K562 (cell line): ENCODE results near the gene COPB2. TPM values are rescaled to one million over a fixed set of nuclear protein-coding genes. Genes with fewer than 3 reads are reported as not detected.

Experiments used
- ERF ChIP-seq: fragments of 450-650 bp; formaldehyde crosslinking; IDR thresholded peaks from 2 replicates; pipeline ENCODE4 v1.4.0; 2020; ENCODE audit warnings: mild to moderate bottlenecking, mixed read lengths
- ESRRA ChIP-seq: fragments of 450-650 bp; IDR thresholded peaks from 2 replicates; pipeline ENCODE4 v1.6.1; 2014; ENCODE audit warnings: low read depth, mild to moderate bottlenecking, moderate library complexity, borderline replicate concordance
- ETV1 ChIP-seq: fragments of 450-650 bp; conservative IDR thresholded peaks from 2 replicates; pipeline ENCODE4 v1.6.1; 2016; ENCODE audit warnings: missing genetic modification characterization, control low read depth, low read depth, missing compliant biosample characterization
- FOXJ3 ChIP-seq: sonication (generic); formaldehyde crosslinking; IDR thresholded peaks from 2 replicates; pipeline ENCODE4 v1.4.0; 2020; ENCODE audit warnings: mild to moderate bottlenecking, missing genetic modification reagents
- GTF2A2 ChIP-seq: IDR thresholded peaks from 2 replicates; pipeline ENCODE4 v1.6.1; 2016; ENCODE audit warnings: mild to moderate bottlenecking, missing genetic modification characterization, missing compliant biosample characterization
- MBD2 ChIP-seq: sonication (generic); IDR thresholded peaks from 2 replicates; pipeline ENCODE4 v1.6.1; 2016; ENCODE audit warnings: low read depth, borderline replicate concordance
- MCM5 ChIP-seq: fragments of 450-650 bp; IDR thresholded peaks from 2 replicates; pipeline ENCODE4 v1.6.1; 2016; ENCODE audit warnings: low read depth
- NCOA1 ChIP-seq: fragments of 450-650 bp; IDR thresholded peaks from 2 replicates; pipeline ENCODE4 v1.6.1; 2016; ENCODE audit warnings: low read depth
- NELFE ChIP-seq: IDR thresholded peaks from 2 replicates; pipeline ENCODE4 v1.6.1; 2011; ENCODE audit warnings: mild to moderate bottlenecking; ENCODE audit not compliant: insufficient read depth, insufficient read length
- OTX1 ChIP-seq: fragments of 450-650 bp; formaldehyde crosslinking; IDR thresholded peaks from 2 replicates; pipeline ENCODE4 v1.4.0; 2022; ENCODE audit warnings: mild to moderate bottlenecking
- PCBP2 ChIP-seq: fragments of 200-400 bp; formaldehyde crosslinking; IDR thresholded peaks from 2 replicates; pipeline ENCODE4 v1.6.1; 2018; ENCODE audit warnings: low read length, low read depth, mild to moderate bottlenecking, moderate library complexity; ENCODE audit not compliant: poor library complexity, severe bottlenecking
- SETDB1 ChIP-seq: IDR thresholded peaks from one replicate; pipeline ENCODE4 v1.6.1; 2012; ENCODE audit warnings: low read length, control low read depth, inconsistent platforms
- SMARCC2 ChIP-seq: fragments of 450-650 bp; IDR thresholded peaks from 2 replicates; pipeline ENCODE4 v1.6.1; 2017; ENCODE audit warnings: antibody characterized with exemption, moderate library complexity, mild to moderate bottlenecking, low read depth
- TRIM28 ChIP-seq: fragments of 450-650 bp; IDR thresholded peaks from 2 replicates; pipeline ENCODE4 v1.6.1; 2017
- ZC3H11A ChIP-seq: IDR thresholded peaks from 2 replicates; pipeline ENCODE4 v1.6.1; 2012; ENCODE audit warnings: low read depth, low read length, improper control_type of control experiment
- ZNF217 ChIP-seq: sonication (generic); formaldehyde crosslinking; IDR thresholded peaks from 2 replicates; pipeline ENCODE4 v1.8.0; 2022; ENCODE audit warnings: mild to moderate bottlenecking, missing genetic modification reagents
- ZNF408 ChIP-seq: fragments of 250-450 bp; sonication (Bioruptor Pico); IDR thresholded peaks from 2 replicates; pipeline ENCODE4 v1.4.0; 2020; ENCODE audit warnings: low read depth, mild to moderate bottlenecking, moderate library complexity
- ZNF778 ChIP-seq: fragments of 450-650 bp; formaldehyde crosslinking; IDR thresholded peaks from 2 replicates; pipeline ENCODE4 v1.4.0; 2020; ENCODE audit warnings: mild to moderate bottlenecking, moderate library complexity
- polyA plus RNA-seq, 8 experiments: library from polyadenylated mRNA; depleted of rRNA in 4 of 8; stranded (reverse) in 5 of 8; unstranded in 3 of 8; fragments of >200 nt; fragmentation: Nextera tagmentation in 2 of 8; fragmentation: Illumina TruSeq in 1 of 8; extraction: Ambion mirVana in 2 of 8; extraction: Trizol in 1 of 8; gene quantifications; 2 replicates each; pipeline versions ENCODE4 v1.2.1 to v1.2.3, GENCODE V29; 2011 to 2014; ENCODE audit warnings: inconsistent platforms in 1 of 8, missing spikeins in 1 of 8
- total RNA-seq, 7 experiments: library from RNA; depleted of rRNA in 6 of 7; stranded (reverse); fragments of >200 nt in 6 of 7; fragmentation: Illumina TruSeq in 2 of 7; extraction: Trizol in 2 of 7; gene quantifications; 2 replicates each; pipeline versions ENCODE4 v1.2.1 to v1.2.3, GENCODE V29; 2011 to 2021; ENCODE audit warnings: low replicate concordance in 1 of 7
- TF ChIP-seq, protein P1 (sequence below): sonication (generic); formaldehyde crosslinking; IDR thresholded peaks from 2 replicates; pipeline ENCODE4 v1.8.0; 2022; ENCODE audit warnings: mild to moderate bottlenecking, missing genetic modification reagents, borderline replicate concordance
- TF ChIP-seq, protein P2 (sequence below), 2 experiments: fragments of 450-650 bp; IDR thresholded peaks; 2 replicates each; pipeline ENCODE4 v1.6.1; 2016; ENCODE audit warnings: mild to moderate bottlenecking in 2 of 2, borderline replicate concordance in 1 of 2, low read depth in 1 of 2, moderate library complexity in 1 of 2

Gene COPB2
- total and polyA plus RNA-seq, 9 of the 15 experiments (the other 6 are each of a cell fraction or from before 2014, with no cell fraction given): 64.3 to 189 (median 130) TPM

DNA sequence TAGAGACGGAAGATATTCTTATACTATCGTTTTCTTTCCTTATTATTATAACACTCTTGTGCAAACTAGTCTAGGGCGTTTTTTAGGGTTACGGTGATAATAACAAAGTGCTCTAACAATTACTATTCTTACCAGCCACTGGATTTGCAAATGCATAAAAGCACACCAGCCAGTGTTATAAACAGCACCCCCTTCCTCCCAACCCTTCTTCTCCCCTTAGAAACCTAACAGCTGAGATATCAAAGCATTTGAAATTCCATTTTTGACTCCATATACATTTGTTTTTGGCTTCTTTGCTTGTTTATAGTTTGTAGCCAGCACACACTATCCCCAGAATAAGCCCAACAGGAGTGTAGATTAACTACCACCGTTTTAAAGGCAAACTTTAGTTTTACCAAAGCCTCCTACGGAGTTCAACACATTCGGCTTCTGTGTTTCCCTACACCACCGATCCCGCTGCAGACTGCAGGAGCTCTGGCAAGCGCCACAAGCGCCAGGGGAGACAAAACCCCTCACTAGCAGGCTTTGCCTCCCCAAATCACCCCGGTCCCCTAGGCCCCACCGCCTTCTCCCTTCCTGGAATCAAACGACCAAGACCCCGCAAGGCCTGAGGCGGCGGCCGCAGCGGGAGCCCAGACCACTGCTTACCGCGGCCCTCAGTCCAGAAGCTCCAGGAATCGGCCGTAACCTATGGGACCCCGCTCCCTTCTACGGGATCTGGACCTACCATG is 461 bp downstream of the COPB2 start (continued):
- no peak for TF ChIP-seq FOXJ3 (CRISPR knock-in tag)
- TF ChIP-seq ZC3H11A: no peak
- no peak for TF ChIP-seq TRIM28
- TF ChIP-seq MCM5: no peak
- no peak for TF ChIP-seq ETV1
- no peak for TF ChIP-seq NELFE
- no peak for TF ChIP-seq ZNF778 (CRISPR knock-in tag)
- no peak for TF ChIP-seq GTF2A2
- no peak for TF ChIP-seq ZNF217 (CRISPR knock-in tag)
- no peak for TF ChIP-seq MBD2
- no peak for TF ChIP-seq PCBP2
- TF ChIP-seq NCOA1: no peak
- no peak; the same call in 1 of the 2 replicates for TF ChIP-seq SMARCC2
- 0 out of 2 replicates have a peak, but pooled peaks have one; percentile 34 for TF ChIP-seq ERF (CRISPR knock-in tag)
- TF ChIP-seq ESRRA: no peak
- no peak for TF ChIP-seq OTX1 (CRISPR knock-in tag)
- no peak for TF ChIP-seq ZNF408 (CRISPR knock-in tag)
- no peak for TF ChIP-seq SETDB1
- TF ChIP-seq, protein P1, sequence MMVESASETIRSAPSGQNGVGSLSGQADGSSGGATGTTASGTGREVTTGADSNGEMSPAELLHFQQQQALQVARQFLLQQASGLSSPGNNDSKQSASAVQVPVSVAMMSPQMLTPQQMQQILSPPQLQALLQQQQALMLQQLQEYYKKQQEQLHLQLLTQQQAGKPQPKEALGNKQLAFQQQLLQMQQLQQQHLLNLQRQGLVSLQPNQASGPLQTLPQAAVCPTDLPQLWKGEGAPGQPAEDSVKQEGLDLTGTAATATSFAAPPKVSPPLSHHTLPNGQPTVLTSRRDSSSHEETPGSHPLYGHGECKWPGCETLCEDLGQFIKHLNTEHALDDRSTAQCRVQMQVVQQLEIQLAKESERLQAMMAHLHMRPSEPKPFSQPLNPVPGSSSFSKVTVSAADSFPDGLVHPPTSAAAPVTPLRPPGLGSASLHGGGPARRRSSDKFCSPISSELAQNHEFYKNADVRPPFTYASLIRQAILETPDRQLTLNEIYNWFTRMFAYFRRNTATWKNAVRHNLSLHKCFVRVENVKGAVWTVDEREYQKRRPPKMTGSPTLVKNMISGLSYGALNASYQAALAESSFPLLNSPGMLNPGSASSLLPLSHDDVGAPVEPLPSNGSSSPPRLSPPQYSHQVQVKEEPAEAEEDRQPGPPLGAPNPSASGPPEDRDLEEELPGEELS: peak; percentile 13; the same call in 1 of the 2 replicates
- TF ChIP-seq, protein P2, sequence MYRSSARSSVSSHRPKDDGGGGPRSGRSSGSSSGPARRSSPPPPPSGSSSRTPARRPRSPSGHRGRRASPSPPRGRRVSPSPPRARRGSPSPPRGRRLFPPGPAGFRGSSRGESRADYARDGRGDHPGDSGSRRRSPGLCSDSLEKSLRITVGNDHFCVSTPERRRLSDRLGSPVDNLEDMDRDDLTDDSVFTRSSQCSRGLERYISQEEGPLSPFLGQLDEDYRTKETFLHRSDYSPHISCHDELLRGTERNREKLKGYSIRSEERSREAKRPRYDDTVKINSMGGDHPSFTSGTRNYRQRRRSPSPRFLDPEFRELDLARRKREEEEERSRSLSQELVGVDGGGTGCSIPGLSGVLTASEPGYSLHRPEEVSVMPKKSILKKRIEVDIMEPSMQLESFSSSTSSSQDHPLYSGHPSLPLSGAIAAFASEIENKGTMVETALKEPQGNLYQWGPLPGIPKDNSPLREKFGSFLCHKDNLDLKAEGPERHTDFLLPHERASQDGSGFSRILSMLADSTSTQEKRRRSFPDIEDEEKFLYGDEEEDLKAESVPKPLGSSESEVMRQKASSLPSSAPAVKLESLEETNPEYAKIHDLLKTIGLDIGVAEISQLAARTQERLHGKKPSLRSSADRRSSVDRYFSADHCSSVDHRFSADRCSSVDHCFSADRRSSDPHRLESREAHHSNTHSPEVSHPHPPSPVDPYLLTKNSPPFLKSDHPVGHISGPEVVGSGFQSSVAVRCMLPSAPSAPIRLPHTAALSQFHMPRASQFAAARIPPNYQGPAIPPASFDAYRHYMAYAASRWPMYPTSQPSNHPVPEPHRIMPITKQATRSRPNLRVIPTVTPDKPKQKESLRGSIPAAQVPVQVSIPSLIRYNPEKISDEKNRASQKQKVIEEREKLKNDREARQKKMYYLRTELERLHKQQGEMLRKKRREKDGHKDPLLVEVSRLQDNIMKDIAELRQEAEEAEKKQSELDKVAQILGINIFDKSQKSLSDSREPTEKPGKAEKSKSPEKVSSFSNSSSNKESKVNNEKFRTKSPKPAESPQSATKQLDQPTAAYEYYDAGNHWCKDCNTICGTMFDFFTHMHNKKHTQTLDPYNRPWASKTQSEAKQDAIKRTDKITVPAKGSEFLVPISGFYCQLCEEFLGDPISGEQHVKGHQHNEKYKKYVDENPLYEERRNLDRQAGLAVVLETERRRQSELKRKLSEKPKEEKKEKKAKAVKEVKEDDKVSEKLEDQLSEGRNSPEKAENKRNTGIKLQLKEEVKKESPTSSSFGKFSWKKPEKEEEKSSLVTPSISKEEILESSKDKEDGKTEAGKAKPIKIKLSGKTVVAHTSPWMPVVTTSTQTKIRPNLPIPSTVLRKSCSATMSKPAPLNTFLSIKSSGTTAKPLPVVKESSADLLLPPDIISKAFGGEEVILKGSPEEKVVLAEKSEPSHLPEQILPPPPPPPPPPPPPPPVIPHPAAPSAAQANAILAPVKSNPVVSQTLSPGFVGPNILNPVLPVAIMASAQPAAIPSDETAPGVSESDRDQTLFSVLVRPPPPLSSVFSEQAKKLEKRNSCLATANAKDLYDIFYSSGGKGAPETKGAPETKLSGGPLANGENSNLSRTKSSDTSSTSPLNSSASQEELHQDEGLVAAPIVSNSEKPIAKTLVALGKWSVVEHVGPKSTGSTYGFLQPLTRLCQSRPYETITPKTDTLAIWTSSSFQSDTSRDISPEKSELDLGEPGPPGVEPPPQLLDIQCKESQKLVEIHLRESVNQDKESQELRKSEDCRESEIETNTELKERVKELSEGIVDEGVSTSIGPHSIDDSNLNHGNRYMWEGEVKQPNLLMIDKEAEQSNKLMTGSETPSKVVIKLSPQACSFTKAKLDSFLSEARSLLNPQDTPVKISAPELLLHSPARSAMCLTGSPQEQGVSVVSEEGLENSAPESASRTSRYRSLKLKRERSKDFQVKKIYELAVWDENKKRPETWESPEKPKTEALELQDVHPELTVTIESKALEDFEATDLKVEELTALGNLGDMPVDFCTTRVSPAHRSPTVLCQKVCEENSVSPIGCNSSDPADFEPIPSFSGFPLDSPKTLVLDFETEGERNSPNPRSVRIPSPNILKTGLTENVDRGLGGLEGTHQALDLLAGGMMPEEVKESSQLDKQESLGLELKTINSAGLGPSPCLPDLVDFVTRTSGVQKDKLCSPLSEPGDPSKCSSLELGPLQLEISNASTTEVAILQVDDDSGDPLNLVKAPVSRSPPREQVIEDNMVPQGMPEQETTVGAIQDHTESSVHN (IDR thresholded peaks at IDR 0.05; ENCODE audit: borderline replicate concordance in 1 of 2, low read depth in 1 of 2): peak in 1 of 2 experiments; percentile 27; a peak in 1 of 4 replicates
